H1 (cell line): Measurements from ENCODE around the gene CDKL1. TPM values are rescaled to one million over a fixed set of nuclear protein-coding genes. Genes with fewer than 3 reads are reported as not detected.

Experiments
- CTCF ChIA-PET: fragments of 300-600 bp; sonication (Branson Sonifier 250); formaldehyde crosslinking; loops from one replicate; lab custom pipeline; 2021; ENCODE audit not compliant: partially characterized antibody; lab: Charles Lee
- POLR2A ChIA-PET: fragments of 300-600 bp; sonication (Branson Sonifier 250); formaldehyde crosslinking; loops from one replicate; lab custom pipeline; 2021; ENCODE audit warnings: inconsistent platforms; ENCODE audit not compliant: partially characterized antibody; lab: Charles Lee
- DNase-seq, 2 experiments: peaks; one replicate each; pipeline versions ENCODE4 v3.0.0 to v3.0.0-alpha.2; 2010 to 2022; ENCODE audit warnings: low spot score in 2 of 2, low read depth in 1 of 2, mixed read lengths in 1 of 2
- FAIRE-seq: peaks from 2 replicates; lab custom pipeline; 2011; peaks lifted over from hg19 to GRCh38; lab: Jason Lieb, UNC
- H2AFZ ChIP-seq: 2 replicates; pipeline ENCODE4 v1.8.1; 2012; ENCODE audit warnings: low read length, inconsistent platforms
- H2AK5ac ChIP-seq: 2 replicates; pipeline ENCODE4 v1.6.1; 2013; ENCODE audit warnings: low read depth, low read length
- H2BK120ac ChIP-seq: replicated peaks from 2 replicates; pipeline ENCODE3; 2013; ENCODE audit warnings: low read depth, low read length, inconsistent platforms
- H2BK12ac ChIP-seq: 2 replicates; pipeline ENCODE4 v1.6.1; 2013; ENCODE audit warnings: low read depth, low read length
- H2BK15ac ChIP-seq: 2 replicates; pipeline ENCODE4 v1.6.1; 2013; ENCODE audit warnings: low read length
- H2BK20ac ChIP-seq: 2 replicates; pipeline ENCODE4 v1.6.1; 2013; ENCODE audit warnings: low read length
- H2BK5ac ChIP-seq: 2 replicates; pipeline ENCODE4 v1.6.1; 2013; ENCODE audit warnings: low read depth, low read length
- H3K14ac ChIP-seq: 2 replicates; pipeline ENCODE4 v1.6.1; 2013; ENCODE audit warnings: inconsistent platforms; ENCODE audit not compliant: insufficient read length
- H3K18ac ChIP-seq: 2 replicates; pipeline ENCODE4 v1.6.1; 2013; ENCODE audit warnings: low read length; ENCODE audit errors: extremely low read depth
- H3K23ac ChIP-seq: 2 replicates; pipeline ENCODE4 v1.6.1; 2013; ENCODE audit warnings: inconsistent platforms; ENCODE audit not compliant: insufficient read length
- H3K23me2 ChIP-seq: 2 replicates; pipeline ENCODE4 v1.6.1; 2013; ENCODE audit warnings: low read depth, low read length
- H3K27ac ChIP-seq: 2 replicates; pipeline ENCODE4 v1.6.1; 2011; ENCODE audit warnings: low read depth, low read length, inconsistent platforms
- H3K27me3 ChIP-seq, 4 experiments: replicated peaks in 1 of 4; 1 replicate in 1 of 4; 2 replicates in 3 of 4; pipeline versions ENCODE4 v1.6.1 to v1.8.1; 2011 to 2013; ENCODE audit warnings: low read length in 3 of 4, mild to moderate bottlenecking in 3 of 4, inconsistent platforms in 2 of 4, mixed read lengths in 2 of 4, moderate library complexity in 1 of 4; ENCODE audit not compliant: control insufficient read depth in 3 of 4, insufficient read depth in 3 of 4; ENCODE audit errors: extremely low read depth in 1 of 4
- H3K36me3 ChIP-seq, 4 experiments: 2 replicates each; pipeline versions ENCODE4 v1.6.1 to v1.8.1; 2011 to 2013; ENCODE audit warnings: mild to moderate bottlenecking in 4 of 4, low read length in 3 of 4, moderate library complexity in 2 of 4, control low read depth in 1 of 4, inconsistent platforms in 1 of 4; ENCODE audit not compliant: insufficient read depth in 4 of 4, control insufficient read depth in 2 of 4
- H3K4ac ChIP-seq: replicated peaks from 2 replicates; pipeline ENCODE3; 2013; ENCODE audit warnings: low read length, low read depth, mixed read lengths, inconsistent platforms; ENCODE audit not compliant: insufficient read length
- H3K4me1 ChIP-seq, 4 experiments: replicated peaks in 1 of 4; 1 replicate in 1 of 4; 2 replicates in 3 of 4; pipeline versions ENCODE4 v1.6.1 to v1.8.1; 2011 to 2013; ENCODE audit warnings: low read length in 3 of 4, inconsistent platforms in 2 of 4, mixed read lengths in 1 of 4; ENCODE audit not compliant: insufficient read depth in 4 of 4, control insufficient read depth in 3 of 4
- H3K4me2 ChIP-seq, 2 experiments: 2 replicates each; pipeline versions ENCODE4 v1.6.1 to v1.8.1; 2011 to 2013; ENCODE audit warnings: low read depth in 2 of 2, low read length in 2 of 2, control low read depth in 1 of 2, inconsistent platforms in 1 of 2, mild to moderate bottlenecking in 1 of 2; ENCODE audit not compliant: insufficient read depth in 1 of 2
- H3K4me3 ChIP-seq, 4 experiments: fragments of 200-600, 300-600 bp in 1 of 4; sonication (generic), shearing (Covaris generic), sonication (Bioruptor Twin) in 1 of 4; 2 replicates each; pipeline versions ENCODE4 v1.5.1 to v1.8.1; 2011 to 2016; ENCODE audit warnings: low read length in 4 of 4, low read depth in 3 of 4, control low read depth in 2 of 4, inconsistent platforms in 2 of 4, mild to moderate bottlenecking in 2 of 4, mixed read lengths in 1 of 4, moderate library complexity in 1 of 4; ENCODE audit not compliant: insufficient read depth in 2 of 4; ENCODE audit errors: extremely low read depth in 1 of 4
- H3K56ac ChIP-seq: replicated peaks from 2 replicates; pipeline ENCODE3; 2013; ENCODE audit warnings: low read depth, mild to moderate bottlenecking, mixed read lengths, low read length, inconsistent platforms; ENCODE audit not compliant: insufficient read length
- H3K79me1 ChIP-seq: 2 replicates; pipeline ENCODE4 v1.6.1; 2013; ENCODE audit warnings: low read depth, low read length, control low read depth
- H3K79me2 ChIP-seq, 2 experiments: 2 replicates each; pipeline versions ENCODE4 v1.6.1 to v1.8.1; 2012 to 2013; ENCODE audit warnings: low read length in 2 of 2, mild to moderate bottlenecking in 2 of 2, inconsistent platforms in 1 of 2; ENCODE audit not compliant: insufficient read depth in 2 of 2, control insufficient read depth in 1 of 2
- H3K9ac ChIP-seq, 4 experiments: replicated peaks in 1 of 4; 1 replicate in 1 of 4; 2 replicates in 3 of 4; pipeline versions ENCODE4 v1.6.1 to v1.8.1; 2011 to 2013; ENCODE audit warnings: low read depth in 3 of 4, low read length in 3 of 4, control low read depth in 2 of 4, mild to moderate bottlenecking in 2 of 4, moderate library complexity in 2 of 4, inconsistent platforms in 1 of 4; ENCODE audit errors: extremely low read depth in 1 of 4
- H3K9me3 ChIP-seq, 2 experiments: 2 replicates each; pipeline versions ENCODE4 v1.6.1 to v1.8.1; 2012 to 2013; ENCODE audit warnings: mild to moderate bottlenecking in 2 of 2, moderate library complexity in 2 of 2, control low read depth in 1 of 2, inconsistent platforms in 1 of 2, low read depth in 1 of 2, low read length in 1 of 2, mixed read lengths in 1 of 2; ENCODE audit not compliant: insufficient read depth in 2 of 2
- H4K20me1 ChIP-seq, 2 experiments: replicated peaks in 1 of 2; 2 replicates each; pipeline versions ENCODE3 to v1.8.1; 2011 to 2013; ENCODE audit warnings: inconsistent platforms in 2 of 2, low read length in 2 of 2, mild to moderate bottlenecking in 1 of 2; ENCODE audit not compliant: insufficient read depth in 2 of 2, control insufficient read depth in 1 of 2
- H4K5ac ChIP-seq: 2 replicates; pipeline ENCODE4 v1.6.1; 2013; ENCODE audit warnings: low read length, low read depth, mixed read lengths, inconsistent platforms; ENCODE audit not compliant: insufficient read length
- H4K8ac ChIP-seq: 2 replicates; pipeline ENCODE4 v1.8.0; 2013; ENCODE audit warnings: mild to moderate bottlenecking, moderate library complexity, low read length, inconsistent platforms; ENCODE audit not compliant: insufficient read depth; ENCODE audit errors: extremely low read depth
- H4K91ac ChIP-seq: replicated peaks from 2 replicates; pipeline ENCODE3; 2013; ENCODE audit warnings: low read length, mixed read lengths, inconsistent platforms; ENCODE audit not compliant: insufficient read length
- RAD21 ChIP-seq, 2 experiments: IDR thresholded peaks in 1 of 2; conservative IDR thresholded peaks in 1 of 2; 2 replicates each; pipeline ENCODE4 v1.6.1; 2011; ENCODE audit warnings: low read depth in 2 of 2, low read length in 2 of 2, improper control_type of control experiment in 1 of 2, inconsistent platforms in 1 of 2, mild to moderate bottlenecking in 1 of 2, moderate library complexity in 1 of 2
- SUZ12 ChIP-seq: fragments of 200-600 bp; sonication (generic); IDR thresholded peaks from 2 replicates; pipeline ENCODE4 v1.6.1; 2012; ENCODE audit warnings: mild to moderate bottlenecking, inconsistent platforms, low read length, moderate library complexity, mixed read lengths
- WGBS, 2 experiments: shearing (Covaris generic) in 1 of 2; methylation state at CpG; one replicate each; pipeline versions ENCODE4 v1.1.6 to v1.1.7; 2013 to 2015; ENCODE audit warnings: low lambda C conversion rate in 2 of 2, mixed read lengths in 2 of 2, inconsistent platforms in 1 of 2, low coverage in 1 of 2, missing lambda C conversion rate in 1 of 2; ENCODE audit not compliant: insufficient replicate concordance in 2 of 2, insufficient coverage in 1 of 2, insufficient read length in 1 of 2; ENCODE audit errors: extremely low coverage in 1 of 2, missing lambda C conversion rate in 1 of 2; 5-methylcytosine and 5-hydroxymethylcytosine counted together
- polyA plus RNA-seq, 7 experiments: library from polyadenylated mRNA; depleted of rRNA in 3 of 7; stranded (reverse) in 5 of 7; unstranded in 2 of 7; fragments of >200 nt in 5 of 7; fragments of 200-250 nt in 2 of 7; gene quantifications; 1 replicate in 5 of 7; 2 replicates in 1 of 7; 4 replicates in 1 of 7; pipeline versions ENCODE4 v1.2.1 to v1.2.3, GENCODE V29; 2011 to 2013; ENCODE audit warnings: missing spikeins in 2 of 7, mixed read lengths in 2 of 7
- total RNA-seq: library from RNA; stranded (reverse); fragmentation: NEBNext Ultra II Directional; extraction: Animal tissue kit (Norgen Biotek cat#: 25700); gene quantifications from 2 replicates; pipeline ENCODE4 v1.2.1, GENCODE V29; 2021
- TF ChIP-seq, protein P1 (sequence below), 3 experiments: IDR thresholded peaks; 1 replicate in 2 of 3; 2 replicates in 1 of 3; pipeline versions ENCODE4 v1.5.1 to v1.6.1; 2011; ENCODE audit warnings: low read length in 3 of 3, mild to moderate bottlenecking in 3 of 3, inconsistent platforms in 2 of 3, low read depth in 1 of 3, moderate library complexity in 1 of 3; ENCODE audit not compliant: insufficient read depth in 1 of 3; ENCODE audit errors: control extremely low read depth in 1 of 3

Gene CDKL1
- total and polyA plus RNA-seq, 2 of the 8 experiments (the other 6 are each of a cell fraction or from before 2014, with no cell fraction given), result 1.2 to 2.2 TPM

DNA sequence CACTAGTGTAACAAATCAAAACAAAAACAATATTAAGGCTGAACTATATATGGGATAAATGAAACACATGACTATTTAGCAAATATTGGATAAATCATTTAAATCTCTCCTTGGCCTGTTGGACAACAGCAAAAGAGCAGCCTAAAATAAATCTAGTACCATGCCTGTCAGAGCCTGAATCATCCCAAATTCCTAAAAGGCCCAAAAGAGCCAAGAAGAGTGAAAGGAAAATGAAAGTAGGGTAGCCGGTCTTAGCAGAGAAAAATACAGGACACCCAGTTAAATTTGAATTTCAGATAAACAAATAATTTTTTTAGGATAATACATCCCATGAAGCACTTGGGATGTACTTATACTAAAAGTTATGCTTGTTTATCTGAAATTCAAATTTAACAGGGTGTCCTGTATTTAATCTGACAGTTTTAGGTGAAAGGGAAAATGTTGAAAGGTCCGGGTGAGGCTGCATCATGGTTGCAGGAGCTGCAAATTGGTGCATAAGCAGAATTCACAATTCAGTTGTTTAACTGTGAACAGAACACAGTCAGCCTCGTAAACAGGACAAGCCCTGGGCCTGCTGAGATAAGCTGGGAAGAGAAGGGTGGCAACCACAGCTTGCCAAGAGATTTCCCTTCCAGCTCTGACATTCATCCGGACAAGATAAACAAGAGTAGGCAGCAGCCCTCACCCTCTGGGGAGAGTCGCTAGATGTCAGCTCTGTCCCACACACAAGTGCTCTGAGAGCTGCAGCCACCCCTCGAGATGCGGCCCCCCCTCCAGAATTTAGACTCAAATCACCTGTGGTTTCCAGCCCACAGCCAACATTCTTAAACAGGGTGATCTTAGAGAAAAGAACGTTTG is 54.2 kb downstream of the CDKL1 start:
- H2BK15ac ChIP-seq, result no peak overlapping the region
- H4K20me1 ChIP-seq, result no peaks in the 10 kb centered on the region
- H3K56ac ChIP-seq, result no peak overlapping the region
- WGBS, 2 experiments, result 46% methylated on average over 8 of the region's 8 CpGs; no CpG with 5 or more reads in 1 of the 2 experiments
- no peak overlapping the region for H3K18ac ChIP-seq
- H2BK5ac ChIP-seq, result no peak overlapping the region
- no peak overlapping the region for H4K5ac ChIP-seq
- H2AFZ ChIP-seq, result no peak overlapping the region
- no peak overlapping the region for H2BK120ac ChIP-seq
- no peaks in the 10 kb centered on the region for H3K9me3 ChIP-seq
- POLR2A ChIA-PET, result interaction anchor here (0.6 to 0.7 kb wide), 2 partner anchors 31 to 77 kb away, joined by 3 to 4 read pairs; partner anchors contain the start of genes DMAC2L and L2HGDH
- H2BK12ac ChIP-seq, result no peak overlapping the region
- H2AK5ac ChIP-seq, result no peak overlapping the region
- no peak for TF ChIP-seq SUZ12
- TF ChIP-seq, protein P1, sequence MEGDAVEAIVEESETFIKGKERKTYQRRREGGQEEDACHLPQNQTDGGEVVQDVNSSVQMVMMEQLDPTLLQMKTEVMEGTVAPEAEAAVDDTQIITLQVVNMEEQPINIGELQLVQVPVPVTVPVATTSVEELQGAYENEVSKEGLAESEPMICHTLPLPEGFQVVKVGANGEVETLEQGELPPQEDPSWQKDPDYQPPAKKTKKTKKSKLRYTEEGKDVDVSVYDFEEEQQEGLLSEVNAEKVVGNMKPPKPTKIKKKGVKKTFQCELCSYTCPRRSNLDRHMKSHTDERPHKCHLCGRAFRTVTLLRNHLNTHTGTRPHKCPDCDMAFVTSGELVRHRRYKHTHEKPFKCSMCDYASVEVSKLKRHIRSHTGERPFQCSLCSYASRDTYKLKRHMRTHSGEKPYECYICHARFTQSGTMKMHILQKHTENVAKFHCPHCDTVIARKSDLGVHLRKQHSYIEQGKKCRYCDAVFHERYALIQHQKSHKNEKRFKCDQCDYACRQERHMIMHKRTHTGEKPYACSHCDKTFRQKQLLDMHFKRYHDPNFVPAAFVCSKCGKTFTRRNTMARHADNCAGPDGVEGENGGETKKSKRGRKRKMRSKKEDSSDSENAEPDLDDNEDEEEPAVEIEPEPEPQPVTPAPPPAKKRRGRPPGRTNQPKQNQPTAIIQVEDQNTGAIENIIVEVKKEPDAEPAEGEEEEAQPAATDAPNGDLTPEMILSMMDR (IDR thresholded peaks at IDR 0.05; ENCODE audit: control extremely low read depth in 1 of 3, insufficient read depth in 1 of 3, low read depth in 1 of 3, low read length in 3 of 3), result peak; percentile 34 to 50 (median 35)
- TF ChIP-seq RAD21 (IDR thresholded peaks at IDR 0.05 in 1 of 2, conservative IDR thresholded peaks at IDR 0.05 in 1 of 2; ENCODE audit: low read depth in 2 of 2, low read length in 2 of 2), result peak; percentile 64 to 76
- no peak overlapping the region for H3K4me2 ChIP-seq
- no peak overlapping the region for H3K4me3 ChIP-seq
- no peak overlapping the region for H3K4ac ChIP-seq
- H3K23ac ChIP-seq, result no peak overlapping the region
- no peak for DNase-seq
- H3K9ac ChIP-seq, result no peak overlapping the region
- FAIRE-seq, result no peak
- H3K27ac ChIP-seq, result 0 out of 2 replicates have a peak overlapping the region, but pooled peaks have one; percentile 35
- no peaks in the 10 kb centered on the region for H3K36me3 ChIP-seq
- H4K8ac ChIP-seq, result no peak overlapping the region
- H3K79me2 ChIP-seq, result no peaks in the 10 kb centered on the region
- H4K91ac ChIP-seq, result no peak overlapping the region
- no peaks in the 10 kb centered on the region for H3K79me1 ChIP-seq
- no peaks in the 10 kb centered on the region for H3K23me2 ChIP-seq
- no peak overlapping the region for H3K14ac ChIP-seq
- CTCF ChIA-PET, result interaction anchor here (1.1 to 2.0 kb wide), 4 partner anchors 23 to 83 kb away, joined by 3 to 5 read pairs (median 4); no protein-coding TSS in a partner anchor
- H3K4me1 ChIP-seq, result peaks cover 0 to 3% (median 2%) of the 10 kb centered on the region in 4 experiments; a peak in 4 of 7 replicates
- H3K27me3 ChIP-seq, result no peaks in the 10 kb centered on the region
- no peak overlapping the region for H2BK20ac ChIP-seq
